GM23338 (cell line): Measurements from ENCODE around the gene SLC50A1. TPM values are rescaled to one million over a fixed set of nuclear protein-coding genes. Genes with fewer than 3 reads are reported as not detected.

ENCODE experiments used
- ATAC-seq: fragments of 200-7000 bp; cut with Tn5 transposase; 3 replicates; pipeline ENCODE4 v1.9.1; 2020
- DNase-seq: peaks from one replicate; pipeline ENCODE4 v3.0.0-alpha.2; 2015; ENCODE audit warnings: low spot score
- H2AFZ ChIP-seq: fragments of 200-600 bp; sonication (generic); 2 replicates; pipeline ENCODE4 v1.8.0; 2016; ENCODE audit warnings: antibody characterized with exemption, mild to moderate bottlenecking, moderate library complexity
- H3F3A ChIP-seq: fragments of 200-600 bp; sonication (generic); replicated peaks from 2 replicates; pipeline ENCODE4 v1.8.0; 2017; ENCODE audit warnings: antibody characterized with exemption, mixed run types, low read depth
- H3K27ac ChIP-seq: fragments of 200-600 bp; sonication (generic); 2 replicates; pipeline ENCODE4 v1.6.1; 2016; ENCODE audit warnings: low read depth
- H3K27me3 ChIP-seq: fragments of 200-600 bp; sonication (generic); 2 replicates; pipeline ENCODE4 v1.8.0; 2016; ENCODE audit warnings: mild to moderate bottlenecking, mixed run types, moderate library complexity; ENCODE audit not compliant: insufficient read depth
- H3K36me3 ChIP-seq: fragments of 200-600 bp; sonication (generic); 2 replicates; pipeline ENCODE4 v1.8.0; 2016; ENCODE audit warnings: mild to moderate bottlenecking; ENCODE audit not compliant: insufficient read depth
- H3K4me1 ChIP-seq: fragments of 200-600 bp; sonication (generic); 2 replicates; pipeline ENCODE4 v1.8.0; 2016; ENCODE audit warnings: mild to moderate bottlenecking, moderate library complexity; ENCODE audit not compliant: insufficient read depth
- H3K4me2 ChIP-seq: fragments of 200-600 bp; sonication (generic); 2 replicates; pipeline ENCODE4 v1.7.1; 2017; ENCODE audit warnings: mixed run types
- H3K4me3 ChIP-seq: fragments of 200-600 bp; sonication (generic); 2 replicates; pipeline ENCODE4 v1.6.1; 2016; ENCODE audit warnings: mixed run types
- H3K79me2 ChIP-seq: fragments of 200-600 bp; sonication (generic); replicated peaks from 2 replicates; pipeline ENCODE4 v1.8.0; 2017; ENCODE audit warnings: mild to moderate bottlenecking; ENCODE audit not compliant: insufficient read depth
- H3K9me2 ChIP-seq: fragments of 200-600 bp; sonication (generic); 2 replicates; pipeline ENCODE4 v1.8.0; 2017; ENCODE audit not compliant: insufficient read depth
- H4K20me1 ChIP-seq: fragments of 200-600 bp; sonication (generic); replicated peaks from 2 replicates; pipeline ENCODE4 v1.8.0; 2017; ENCODE audit warnings: mild to moderate bottlenecking; ENCODE audit not compliant: insufficient read depth
- H3K27ac Mint-ChIP-seq: 2 replicates; pipeline ENCODE4 v1.8.0; 2020; ENCODE audit warnings: inconsistent platforms, mild to moderate bottlenecking, moderate library complexity, mixed read lengths
- H3K27me3 Mint-ChIP-seq: 3 replicates; pipeline ENCODE4 v1.8.0; 2022; ENCODE audit warnings: low read depth, mild to moderate bottlenecking, moderate library complexity, mixed read lengths, inconsistent platforms; ENCODE audit not compliant: insufficient read depth, poor library complexity
- H3K36me3 Mint-ChIP-seq: 3 replicates; pipeline ENCODE4 v1.8.0; 2021; ENCODE audit warnings: low read depth, mild to moderate bottlenecking, inconsistent platforms, moderate library complexity, mixed read lengths
- H3K4me1 Mint-ChIP-seq: 3 replicates; pipeline ENCODE4 v1.8.0; 2020; ENCODE audit warnings: mild to moderate bottlenecking, inconsistent platforms, mixed read lengths
- H3K4me3 Mint-ChIP-seq: 3 replicates; pipeline ENCODE4 v1.8.0; 2021; ENCODE audit warnings: moderate library complexity, mild to moderate bottlenecking, inconsistent platforms, mixed read lengths
- H3K9me3 Mint-ChIP-seq: 3 replicates; pipeline ENCODE4 v1.8.0; 2020; ENCODE audit warnings: moderate library complexity, mild to moderate bottlenecking, inconsistent platforms, mixed read lengths
- CREB1 ChIP-seq: fragments of 250-450 bp; sonication (Bioruptor Pico); IDR thresholded peaks from 2 replicates; pipeline ENCODE4 v1.5.0; 2020; ENCODE audit warnings: low read depth, mild to moderate bottlenecking, moderate library complexity
- CTCF ChIP-seq, 2 experiments: fragments of 200-600 bp in 1 of 2; sonication (generic) in 1 of 2; conservative IDR thresholded peaks; 2 replicates each; pipeline versions ENCODE4 v1.5.1 to v1.6.1; 2016 to 2017; ENCODE audit warnings: antibody characterized with exemption in 2 of 2, low read depth in 2 of 2, mild to moderate bottlenecking in 2 of 2, moderate library complexity in 1 of 2
- EZH2 ChIP-seq: fragments of 200-600 bp; sonication (generic); IDR thresholded peaks from one replicate; pipeline ENCODE4 v1.8.0; 2017; ENCODE audit warnings: antibody characterized with exemption, mild to moderate bottlenecking, low read depth; ENCODE audit not compliant: unreplicated experiment
- EZH2phosphoT487 ChIP-seq: fragments of 200-600 bp; sonication (generic); IDR thresholded peaks from one replicate; pipeline ENCODE4 v1.8.1; 2018; ENCODE audit warnings: antibody characterized with exemption; ENCODE audit not compliant: unreplicated experiment
- JUNB ChIP-seq: IDR thresholded peaks from one replicate; pipeline ENCODE4 v1.6.1; 2016; ENCODE audit warnings: antibody characterized with exemption; ENCODE audit not compliant: unreplicated experiment
- REST ChIP-seq: IDR thresholded peaks from one replicate; pipeline ENCODE4 v1.6.1; 2018; ENCODE audit warnings: antibody characterized with exemption; ENCODE audit not compliant: unreplicated experiment
- STAT1 ChIP-seq: IDR thresholded peaks from one replicate; pipeline ENCODE4 v1.6.1; 2016; ENCODE audit warnings: antibody characterized with exemption; ENCODE audit not compliant: unreplicated experiment
- ZNF114 ChIP-seq: fragments of 250-450 bp; sonication (Bioruptor Pico); IDR thresholded peaks from 2 replicates; pipeline ENCODE4 v1.5.0; 2020; ENCODE audit warnings: mild to moderate bottlenecking, moderate library complexity
- ZNF331 ChIP-seq: fragments of 250-450 bp; sonication (Bioruptor Pico); IDR thresholded peaks from 2 replicates; pipeline ENCODE4 v1.5.0; 2020; ENCODE audit warnings: low read depth, mild to moderate bottlenecking, moderate library complexity
- ZNF462 ChIP-seq: fragments of 250-450 bp; sonication (Bioruptor Pico); IDR thresholded peaks from 2 replicates; pipeline ENCODE4 v1.5.0; 2020; ENCODE audit warnings: mild to moderate bottlenecking, moderate library complexity
- polyA plus RNA-seq: library from polyadenylated mRNA; unstranded; fragments of >200 nt; fragmentation: Nextera tagmentation; extraction: Ambion mirVana; gene quantifications from 2 replicates; pipeline ENCODE4 v1.2.1, GENCODE V29; 2016
- total RNA-seq: library from RNA; depleted of rRNA; stranded (reverse); fragments of >200 nt; shearing (Covaris generic); gene quantifications from 2 replicates; pipeline ENCODE4 v1.2.3, GENCODE V29; 2014

SLC50A1 gene
- total and polyA plus RNA-seq, 2 experiments from 2014 or later = 30.0 to 63.9 TPM

- H3K79me2 ChIP-seq = peaks cover 6% of the 10 kb centered on the region
- ATAC-seq (no peak), DNase-seq (no peak)
- peaks cover 18% of the 10 kb centered on the region for H3K27me3 Mint-ChIP-seq
- peaks cover 12% of the 10 kb centered on the region for H3K4me1 ChIP-seq
- H3F3A ChIP-seq = peaks cover 14% of the 10 kb centered on the region
- peaks cover 4% of the 10 kb centered on the region for H3K9me3 Mint-ChIP-seq
- no peak for TF ChIP-seq ZNF114 (CRISPR knock-in tag)
- peaks cover 20% of the 10 kb centered on the region; the same call in 1 of the 2 replicates for H3K36me3 ChIP-seq
- H3K4me1 Mint-ChIP-seq = peaks cover 18% of the 10 kb centered on the region
- no peak overlapping the region for H3K4me2 ChIP-seq
- H3K4me3 Mint-ChIP-seq = no peak overlapping the region
- H3K9me2 ChIP-seq = no peaks in the 10 kb centered on the region
- H3K27ac ChIP-seq = no peak overlapping the region
- no peak overlapping the region for H2AFZ ChIP-seq
- no peaks in the 10 kb centered on the region for H4K20me1 ChIP-seq
- no peaks in the 10 kb centered on the region for H3K27me3 ChIP-seq
- peaks cover 47% of the 10 kb centered on the region for H3K36me3 Mint-ChIP-seq
- H3K27ac Mint-ChIP-seq = no peak overlapping the region
- H3K4me3 ChIP-seq = no peak overlapping the region
These were observed 41.7 kb downstream of the SLC50A1 start for GRCh38 chr1:155177192-155177917.

GRCh38 chr1:155177918-155178281, 42.2 kb downstream of the SLC50A1 start:
- ATAC-seq (no peak), DNase-seq (no peak)
- peaks cover 11% of the 10 kb centered on the region for H3F3A ChIP-seq
- H3K4me3 Mint-ChIP-seq = no peak overlapping the region
- H3K79me2 ChIP-seq = 0 out of 2 replicates have a peak, but pooled peaks cover 3% of the 10 kb centered on the region
- H3K9me2 ChIP-seq = no peaks in the 10 kb centered on the region
- H3K27me3 ChIP-seq = no peaks in the 10 kb centered on the region
- H3K27ac Mint-ChIP-seq = no peak overlapping the region
- H3K4me2 ChIP-seq = no peak overlapping the region
- peaks cover 17% of the 10 kb centered on the region for H3K4me1 Mint-ChIP-seq
- no peak overlapping the region for H3K27ac ChIP-seq
- peaks cover 20% of the 10 kb centered on the region; the same call in 1 of the 2 replicates for H3K36me3 ChIP-seq
- peaks cover 49% of the 10 kb centered on the region for H3K36me3 Mint-ChIP-seq
- peaks cover 10% of the 10 kb centered on the region; the same call in 1 of the 2 replicates for H3K4me1 ChIP-seq
- peaks cover 4% of the 10 kb centered on the region; the same call in 2 of the 3 replicates for H3K9me3 Mint-ChIP-seq
- H3K27me3 Mint-ChIP-seq = peaks cover 18% of the 10 kb centered on the region
- H3K4me3 ChIP-seq = no peak overlapping the region
- no peaks in the 10 kb centered on the region for H4K20me1 ChIP-seq
- no peak overlapping the region for H2AFZ ChIP-seq
- TF ChIP-seq ZNF331 (CRISPR knock-in tag) (no peak), REST (no peak), EZH2phosphoT487 (no peak), ZNF462 (CRISPR knock-in tag) (no peak), CREB1 (no peak), CTCF (conservative IDR thresholded peaks at IDR 0.05; ENCODE audit: low read depth in 2 of 2) (no peak), EZH2 (no peak), STAT1 (no peak), JUNB (no peak)
